BJ (cell line): ENCODE measurements around the gene AGK. TPM values are rescaled to one million over a fixed set of nuclear protein-coding genes. Genes with fewer than 3 reads are reported as not detected.

Experiments used
- CTCF ChIA-PET: fragments of 350-600 bp; formaldehyde crosslinking; extraction: SDS; loops from one replicate; lab custom pipeline; 2021; ENCODE audit warnings: antibody characterized with exemption, inconsistent platforms; lab: Yijun Ruan, JAX
- POLR2A ChIA-PET: fragments of 300-600 bp; sonication (Branson Sonifier 250); formaldehyde crosslinking; extraction: SDS; loops from one replicate; lab custom pipeline; 2021; ENCODE audit warnings: antibody characterized with exemption; lab: Charles Lee
- DNase-seq: peaks from one replicate; pipeline ENCODE4 v3.0.0-alpha.2; 2011; ENCODE audit warnings: low read depth
- H3K27me3 ChIP-seq: 2 replicates; pipeline ENCODE4 v1.6.0; 2011; ENCODE audit warnings: low read length; ENCODE audit not compliant: control insufficient read depth, insufficient read depth
- H3K36me3 ChIP-seq: 2 replicates; pipeline ENCODE4 v1.5.1; 2011; ENCODE audit warnings: low read length; ENCODE audit not compliant: control insufficient read depth, insufficient read depth
- H3K4me3 ChIP-seq: 2 replicates; pipeline ENCODE4 v1.5.1; 2011; ENCODE audit warnings: low read depth, mild to moderate bottlenecking, control low read depth, low read length
- polyA plus RNA-seq: library from polyadenylated mRNA; depleted of rRNA; stranded (reverse); fragments of >200 nt; gene quantifications from 2 replicates; pipeline ENCODE4 v1.2.3, GENCODE V29; 2011
- TF ChIP-seq, protein P1 (sequence below): IDR thresholded peaks from 2 replicates; pipeline ENCODE4 v1.5.1; 2011; ENCODE audit warnings: low read depth, mild to moderate bottlenecking, control low read depth, inconsistent platforms, low read length, moderate library complexity; ENCODE audit not compliant: insufficient read depth

The AGK gene
- polyA plus RNA-seq, 1 experiment, result 30.3 TPM

DNA sequence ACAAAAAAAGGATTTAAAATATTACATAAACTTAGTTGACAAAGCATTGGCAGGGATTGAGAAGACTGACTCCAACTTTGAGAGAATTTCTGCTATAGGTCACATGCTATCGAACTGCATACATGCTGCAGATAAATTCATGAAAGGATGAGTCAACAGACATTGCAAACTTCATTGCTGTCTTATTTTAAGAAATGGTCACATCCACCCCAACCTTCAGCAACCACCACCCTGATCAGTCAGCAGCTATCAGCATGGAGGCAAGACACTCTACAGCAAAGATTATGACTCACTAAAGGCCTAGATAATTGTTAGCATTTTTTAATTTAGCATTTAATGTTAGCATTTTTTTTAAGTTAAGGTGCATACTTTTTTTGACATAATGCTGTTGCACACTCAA, 73.6 kb downstream of the AGK start:
- no peak overlapping the region for H3K4me3 ChIP-seq
- ChIA-PET POLR2A (no interaction called here), CTCF (no interaction called here)
- TF ChIP-seq, protein P1, sequence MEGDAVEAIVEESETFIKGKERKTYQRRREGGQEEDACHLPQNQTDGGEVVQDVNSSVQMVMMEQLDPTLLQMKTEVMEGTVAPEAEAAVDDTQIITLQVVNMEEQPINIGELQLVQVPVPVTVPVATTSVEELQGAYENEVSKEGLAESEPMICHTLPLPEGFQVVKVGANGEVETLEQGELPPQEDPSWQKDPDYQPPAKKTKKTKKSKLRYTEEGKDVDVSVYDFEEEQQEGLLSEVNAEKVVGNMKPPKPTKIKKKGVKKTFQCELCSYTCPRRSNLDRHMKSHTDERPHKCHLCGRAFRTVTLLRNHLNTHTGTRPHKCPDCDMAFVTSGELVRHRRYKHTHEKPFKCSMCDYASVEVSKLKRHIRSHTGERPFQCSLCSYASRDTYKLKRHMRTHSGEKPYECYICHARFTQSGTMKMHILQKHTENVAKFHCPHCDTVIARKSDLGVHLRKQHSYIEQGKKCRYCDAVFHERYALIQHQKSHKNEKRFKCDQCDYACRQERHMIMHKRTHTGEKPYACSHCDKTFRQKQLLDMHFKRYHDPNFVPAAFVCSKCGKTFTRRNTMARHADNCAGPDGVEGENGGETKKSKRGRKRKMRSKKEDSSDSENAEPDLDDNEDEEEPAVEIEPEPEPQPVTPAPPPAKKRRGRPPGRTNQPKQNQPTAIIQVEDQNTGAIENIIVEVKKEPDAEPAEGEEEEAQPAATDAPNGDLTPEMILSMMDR, result no peak
- H3K36me3 ChIP-seq, result peaks cover 4% of the 10 kb centered on the region
- H3K27me3 ChIP-seq, result no peaks in the 10 kb centered on the region
- DNase-seq, result no peak

DNA sequence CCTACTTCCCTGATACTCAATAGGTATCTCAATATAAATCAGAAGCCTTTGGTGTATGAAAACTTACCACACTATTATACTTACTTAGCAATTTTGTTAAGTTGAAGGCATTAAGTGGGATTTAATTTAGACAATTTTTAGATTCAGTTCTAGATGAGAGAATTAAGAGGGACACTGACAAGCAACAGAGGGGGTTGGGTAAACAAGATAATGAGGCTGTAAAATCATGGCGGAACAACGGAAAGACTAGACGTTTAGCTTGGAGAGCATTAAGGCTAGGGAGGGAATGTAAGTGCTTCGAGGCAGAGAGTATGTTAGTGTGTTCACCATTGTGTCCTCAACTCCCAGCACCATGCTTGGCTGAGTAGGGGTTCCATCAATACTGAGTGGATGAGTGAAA, 79.4 kb downstream of the AGK start:
- Histone ChIP-seq H3K27me3 (no peaks in the 10 kb centered on the region), H3K4me3 (no peak overlapping the region), H3K36me3 (peaks cover 4% of the 10 kb centered on the region; the same call in 1 of the 2 replicates)
- TF ChIP-seq, protein P1, result no peak
- no peak for DNase-seq
- ChIA-PET CTCF (interaction anchor here (1.2 kb wide), 1 partner anchor 97 kb away, joined by 4 read pairs; no protein-coding TSS in a partner anchor), POLR2A (no interaction called here)

DNA sequence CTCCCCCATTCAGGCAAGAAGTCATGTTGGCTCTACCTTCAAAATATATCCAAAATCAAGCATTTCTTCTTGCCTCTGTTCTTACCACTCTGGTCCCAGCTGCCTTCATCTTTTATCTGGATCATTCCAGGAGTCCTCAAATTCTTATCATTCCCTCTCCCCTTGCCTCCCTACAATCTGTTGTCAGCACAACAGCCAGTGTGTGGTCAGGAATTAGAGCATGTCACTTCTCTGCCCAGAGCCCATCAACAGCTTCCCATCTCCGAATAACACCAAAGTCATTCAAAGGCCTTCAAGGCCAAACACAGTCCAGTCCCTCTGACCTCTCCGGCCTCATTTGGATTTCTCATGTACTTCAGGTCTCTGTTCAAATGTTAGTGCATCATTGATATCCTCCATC, 80.3 kb downstream of the AGK start:
- CTCF ChIA-PET, result no interaction called here
- no peaks in the 10 kb centered on the region for H3K27me3 ChIP-seq
- H3K36me3 ChIP-seq, result peaks cover 4% of the 10 kb centered on the region; the same call in 1 of the 2 replicates
- POLR2A ChIA-PET, result no interaction called here
- no peak overlapping the region for H3K4me3 ChIP-seq
- TF ChIP-seq, protein P1, result no peak
- DNase-seq, result no peak

DNA sequence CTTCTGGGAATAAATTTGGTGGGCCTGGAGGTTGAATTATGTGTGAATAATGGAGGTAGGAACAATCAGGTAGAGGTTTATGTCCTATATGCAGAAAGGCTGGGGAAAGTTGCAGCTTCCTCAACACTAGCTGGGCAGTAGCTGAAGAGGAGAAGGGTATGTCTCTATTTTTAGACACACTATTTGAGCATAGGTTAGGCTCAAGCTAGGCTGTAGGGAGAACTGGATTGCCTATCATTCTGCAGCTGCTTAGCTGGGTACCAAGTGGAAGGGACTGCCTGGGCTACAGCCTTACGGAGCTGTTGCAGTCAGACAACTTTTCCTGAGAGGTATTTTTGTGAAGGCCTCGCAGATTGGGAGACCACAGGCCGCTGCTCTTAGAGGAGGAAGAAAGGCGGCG, 82.9 kb downstream of the AGK start:
- TF ChIP-seq, protein P1, result no peak
- POLR2A ChIA-PET, result no interaction called here
- Histone ChIP-seq H3K4me3 (no peak overlapping the region), H3K27me3 (no peaks in the 10 kb centered on the region), H3K36me3 (peaks cover 4% of the 10 kb centered on the region; the same call in 1 of the 2 replicates)
- CTCF ChIA-PET, result no interaction called here
- DNase-seq, result no peak

DNA sequence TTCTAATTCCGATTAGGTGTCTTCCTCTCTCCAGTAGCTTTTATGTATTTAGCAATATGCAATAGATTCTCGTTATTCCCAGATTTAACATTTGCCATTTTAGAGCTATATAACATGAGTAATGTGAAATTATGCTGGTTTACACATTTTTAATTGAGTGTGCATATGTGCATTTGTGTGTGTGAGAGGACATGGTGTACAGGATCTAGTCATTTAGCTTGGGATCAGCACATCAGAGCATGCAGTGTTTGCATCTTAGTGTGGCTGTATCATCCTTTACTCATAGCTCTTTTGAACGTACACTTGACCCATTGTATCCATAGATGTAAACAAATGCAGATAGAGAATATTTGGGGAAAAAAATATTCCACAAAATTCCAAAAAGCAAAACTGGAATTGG, 84.8 kb downstream of the AGK start:
- DNase-seq, result no peak
- Histone ChIP-seq H3K36me3 (peaks cover 5% of the 10 kb centered on the region), H3K4me3 (no peak overlapping the region), H3K27me3 (no peaks in the 10 kb centered on the region)
- ChIA-PET POLR2A (no interaction called here), CTCF (interaction anchor here (0.9 to 1.7 kb wide), 2 partner anchors 11 to 17 kb away, joined by 3 read pairs; no protein-coding TSS in a partner anchor)
- TF ChIP-seq, protein P1, result no peak
